Measurements from ENCODE around the gene ZNF492.

ZNF492 gene

GRCh38 chr19:22708983-22709382 is 74.9 kb downstream of the ZNF492 start:
- Histone ChIP-seq H3K4me1 (ENCODE audit: control insufficient read depth, low read length) (no peaks in the 10 kb centered on the region), H3K27me3 (ENCODE audit: control insufficient read depth, low read length) (no peaks in the 10 kb centered on the region), H3K4me2 (ENCODE audit: low read length) (no peak overlapping the region), H3K9me2 (replicated peaks; ENCODE audit: control insufficient read depth, low read length) (no peaks in the 10 kb centered on the region), H3K36me3 (ENCODE audit: control insufficient read depth, low read length) (no peaks in the 10 kb centered on the region), H3K79me2 (ENCODE audit: control insufficient read depth, low read length) (no peaks in the 10 kb centered on the region), H4K20me1 (ENCODE audit: control insufficient read depth, insufficient read depth, low read depth, low read length) (no peaks in the 10 kb centered on the region), H3K4me3 (ENCODE audit: low read length) (no peak overlapping the region), H3K9me3 (ENCODE audit: control insufficient read depth, insufficient read depth, low read length) (no peaks in the 10 kb centered on the region; the same call in 1 of the 2 replicates), H3K27ac (ENCODE audit: low read depth, low read length) (no peak overlapping the region), H3F3A (ENCODE audit: control insufficient read depth, insufficient read depth) (no peaks in the 10 kb centered on the region)
- TF ChIP-seq EZH2phosphoT487 (IDR thresholded peaks at IDR 0.05; ENCODE audit: borderline replicate concordance, low read length), result no peak
- TF ChIP-seq CTCF (IDR thresholded peaks at IDR 0.05; ENCODE audit: low read depth, low read length, poor library complexity, severe bottlenecking), result no peak

Measured in DOHH2 (cell line).